ENCODE results near the gene GALNS.
A peak's percentile ranks its signal among the peaks of the same experiment; 100 is the strongest.
"Not testable (repeated sequence)": the region's sequence is repeated elsewhere in the genome, so short reads cannot be mapped to it uniquely, and the experiment has no call there.

The GALNS gene

GRCh38 chr16:88783391-88784073, 73.2 kb downstream of the GALNS start:
- no peak for DNase-seq (ENCODE audit: low spot score)

- no peak for DNase-seq (ENCODE audit: low spot score)
Observed at GRCh38 chr16:88782454-88783390, 74.0 kb downstream of the GALNS start.

- DNase-seq (ENCODE audit: low spot score): no peak
Observed at GRCh38 chr16:88781140-88782077, 75.3 kb downstream of the GALNS start.

GRCh38 chr16:88780142-88781062, 76.3 kb downstream of the GALNS start:
- no peak for DNase-seq (ENCODE audit: low spot score)

- DNase-seq (ENCODE audit: low spot score): no peak
Observed at GRCh38 chr16:88779406-88780141, 77.2 kb downstream of the GALNS start.

GRCh38 chr16:88778541-88779065, 78.1 kb downstream of the GALNS start:
- DNase-seq (ENCODE audit: low spot score): no peak

- no peak for DNase-seq (ENCODE audit: low spot score)
Observed at GRCh38 chr16:88778271-88778525, 78.5 kb downstream of the GALNS start.

GRCh38 chr16:88777471-88778270, 79.1 kb downstream of the GALNS start:
- no peak for DNase-seq (ENCODE audit: low spot score)

GRCh38 chr16:88775825-88776224, 80.9 kb downstream of the GALNS start:
- no peak for DNase-seq (ENCODE audit: low spot score)

- no peak for DNase-seq (ENCODE audit: low spot score)
Observed at GRCh38 chr16:88774544-88775393, 82.0 kb downstream of the GALNS start.

GRCh38 chr16:88773812-88774291, 82.9 kb downstream of the GALNS start:
- DNase-seq (ENCODE audit: low spot score): peak; percentile 65

- DNase-seq (ENCODE audit: low spot score): peak; percentile 66
Observed at GRCh38 chr16:88772871-88773811, 83.6 kb downstream of the GALNS start.

- DNase-seq (ENCODE audit: low spot score): not testable (repeated sequence)
Observed at GRCh38 chr16:88771781-88772180, 85.0 kb downstream of the GALNS start.

- no peak for DNase-seq (ENCODE audit: low spot score)
Observed at GRCh38 chr16:88771294-88771772, 85.4 kb downstream of the GALNS start.

- DNase-seq (ENCODE audit: low spot score): peak; percentile 91
Observed at GRCh38 chr16:88770461-88771293, 86.1 kb downstream of the GALNS start.
